Lung (tissue), 12 donors: ENCODE measurements around the gene RBPJ. TPM values are rescaled to one million over a fixed set of nuclear protein-coding genes. Genes with fewer than 3 reads are reported as not detected.

Experiments used
- ATAC-seq: fragments of 200-7000 bp; cut with Tn5 transposase; one replicate; pipeline ENCODE4 v1.9.1; 2020; ENCODE audit warnings: moderate number of reproducible peaks; ENCODE audit not compliant: insufficient read depth, low FRiP score
- DNase-seq, 3 donors: peaks; one replicate each; pipeline ENCODE4 v3.0.0-alpha.2; 2013 to 2017
- H3K27ac ChIP-seq, 2 donors: one replicate each; pipeline ENCODE4 v1.5.1; 2013; ENCODE audit warnings: mild to moderate bottlenecking in 2 of 2, moderate library complexity in 2 of 2, control low read depth in 1 of 2, inconsistent platforms in 1 of 2, low read depth in 1 of 2, low read length in 1 of 2
- H3K27me3 ChIP-seq, 3 donors: one replicate each; pipeline ENCODE4 v1.5.1; 2013; ENCODE audit warnings: low read length in 2 of 3; ENCODE audit not compliant: control insufficient read depth in 3 of 3, insufficient read depth in 3 of 3
- H3K36me3 ChIP-seq, 4 donors: one replicate each; pipeline ENCODE4 v1.5.1; 2013; ENCODE audit warnings: low read length in 4 of 4, mild to moderate bottlenecking in 1 of 4, moderate library complexity in 1 of 4; ENCODE audit not compliant: control insufficient read depth in 4 of 4, insufficient read depth in 4 of 4
- H3K4me1 ChIP-seq, 5 donors: one replicate each; pipeline ENCODE4 v1.5.1; 2013; ENCODE audit warnings: low read length in 5 of 5, mild to moderate bottlenecking in 2 of 5, moderate library complexity in 1 of 5; ENCODE audit not compliant: control insufficient read depth in 5 of 5, insufficient read depth in 5 of 5
- H3K4me3 ChIP-seq: one replicate; pipeline ENCODE4 v1.5.1; 2013; ENCODE audit warnings: mild to moderate bottlenecking, control low read depth, moderate library complexity
- H3K9ac ChIP-seq, 2 donors: one replicate each; pipeline ENCODE4 v1.5.1; 2013; ENCODE audit warnings: low read length in 2 of 2, control low read depth in 1 of 2; ENCODE audit not compliant: insufficient read depth in 1 of 2
- H3K9me3 ChIP-seq, 4 donors: one replicate each; pipeline ENCODE4 v1.5.1; 2013; ENCODE audit warnings: low read length in 3 of 4, mild to moderate bottlenecking in 1 of 4, moderate library complexity in 1 of 4; ENCODE audit not compliant: control insufficient read depth in 4 of 4, insufficient read depth in 3 of 4
- CTCF ChIP-seq: IDR thresholded peaks from 2 replicates; pipeline ENCODE4 v1.5.1; 2012; ENCODE audit warnings: mild to moderate bottlenecking; ENCODE audit errors: control extremely low read depth, extremely low read depth
- WGBS, 2 donors: extraction: QIAGEN DNeasy Blood & Tissue Kit; methylation state at CpG; one replicate each; pipeline ENCODE4 v1.1.7; 2013; 5-methylcytosine and 5-hydroxymethylcytosine counted together
- polyA plus RNA-seq, 2 donors: library from polyadenylated mRNA; stranded (reverse); fragments of 200-250 nt; gene quantifications; one replicate each; pipeline ENCODE4 v1.2.1, GENCODE V29; 2013
- total RNA-seq, 2 donors: library from RNA; depleted of rRNA in 1 of 2; stranded (reverse); fragments of >200 nt in 1 of 2; gene quantifications; one replicate each; pipeline ENCODE4 v1.2.1, GENCODE V29; 2014 to 2021
- donor health status: control.
- donor health status: control.
- donor health status: Bipolar disorder and iron deficiency.
- donor health status: healthy.
- donor health status: DM: yes; HTN: yes; CAD: no.

RBPJ gene
- total and polyA plus RNA-seq, 4 donors, result 39.1 to 130 (median 58.9) TPM

- Histone ChIP-seq H3K36me3 (peaks cover 0 to 2% (median 0%) of the 10 kb centered on the region in 4 donors), H3K27me3 (no peaks in the 10 kb centered on the region), H3K27ac (no peak overlapping the region), H3K4me1 (peaks cover 0 to 4% (median 0%) of the 10 kb centered on the region in 5 donors), H3K4me3 (no peak overlapping the region), H3K9ac (no peak overlapping the region), H3K9me3 (no peaks in the 10 kb centered on the region)
- no peak for DNase-seq
- TF ChIP-seq CTCF, result no peak
- ATAC-seq, result no peak
- WGBS, 2 donors, result 89 to 92% methylated on average over 9 of the region's 9 CpGs
Measured at GRCh38 chr4:26362745-26363439, 42.1 kb downstream of the RBPJ start.

- H3K4me1 ChIP-seq, result peaks cover 0 to 15% (median 0%) of the 10 kb centered on the region in 5 donors
- H3K36me3 ChIP-seq, result peaks cover 0 to 2% (median 0%) of the 10 kb centered on the region in 4 donors
- ATAC-seq, result no peak
- TF ChIP-seq CTCF, result no peak
- H3K27ac ChIP-seq, result no peak overlapping the region
- no peaks in the 10 kb centered on the region for H3K9me3 ChIP-seq
- no peak overlapping the region for H3K4me3 ChIP-seq
- H3K9ac ChIP-seq, result no peak overlapping the region
- 71 to 90% methylated on average over 1 of the region's 1 CpG for WGBS, 2 donors
- no peak for DNase-seq
- H3K27me3 ChIP-seq, result no peaks in the 10 kb centered on the region
Measured at GRCh38 chr4:26365537-26366150, 44.8 kb downstream of the RBPJ start.

GRCh38 chr4:26367811-26368210, 47.0 kb downstream of the RBPJ start:
- H3K4me1 ChIP-seq, result peaks cover 2 to 17% (median 4%) of the 10 kb centered on the region in 5 donors
- H3K9ac ChIP-seq, result no peak overlapping the region
- peaks cover 0 to 1% (median 0%) of the 10 kb centered on the region in 4 donors for H3K9me3 ChIP-seq
- H3K27ac ChIP-seq, result no peak overlapping the region
- no peak for TF ChIP-seq CTCF
- no peak overlapping the region for H3K4me3 ChIP-seq
- WGBS, 2 donors, result 65 to 71% methylated on average over 1 of the region's 1 CpG
- H3K36me3 ChIP-seq, result peaks cover 0 to 2% (median 0%) of the 10 kb centered on the region in 4 donors
- no peak for ATAC-seq
- no peaks in the 10 kb centered on the region for H3K27me3 ChIP-seq
- DNase-seq, result no peak
